ENCODE results near the gene RPS6KC1.
"Not testable (repeated sequence)": the region's sequence is repeated elsewhere in the genome, so short reads cannot be mapped to it uniquely, and the experiment has no call there.

Gene RPS6KC1

GRCh38 chr1:213281640-213282301 is 230.7 kb downstream of the RPS6KC1 start:
- DNase-seq (ENCODE audit: low read depth, low spot score) = no peak

GRCh38 chr1:213284626-213285025 is 233.6 kb downstream of the RPS6KC1 start:
- DNase-seq (ENCODE audit: low read depth, low spot score) = no peak

- DNase-seq (ENCODE audit: low read depth, low spot score) = no peak
These were observed 235.2 kb downstream of the RPS6KC1 start for GRCh38 chr1:213286235-213286634.

GRCh38 chr1:213287987-213288386 is 236.9 kb downstream of the RPS6KC1 start:
- DNase-seq (ENCODE audit: low read depth, low spot score) = no peak

- no peak for DNase-seq (ENCODE audit: low read depth, low spot score)
These were observed 240.5 kb downstream of the RPS6KC1 start for GRCh38 chr1:213291526-213291925.

- no peak for DNase-seq (ENCODE audit: low read depth, low spot score)
These were observed 241.6 kb downstream of the RPS6KC1 start for GRCh38 chr1:213292614-213293013.

GRCh38 chr1:213295860-213296259 is 244.8 kb downstream of the RPS6KC1 start:
- no peak for DNase-seq (ENCODE audit: low read depth, low spot score)

GRCh38 chr1:213296558-213296957 is 245.5 kb downstream of the RPS6KC1 start:
- no peak for DNase-seq (ENCODE audit: low read depth, low spot score)

GRCh38 chr1:213297021-213297420 is 246.0 kb downstream of the RPS6KC1 start:
- no peak for DNase-seq (ENCODE audit: low read depth, low spot score)

GRCh38 chr1:213300433-213300832 is 249.4 kb downstream of the RPS6KC1 start:
- DNase-seq (ENCODE audit: low read depth, low spot score) = no peak

- DNase-seq (ENCODE audit: low read depth, low spot score) = not testable (repeated sequence)
These were observed 250.5 kb downstream of the RPS6KC1 start for GRCh38 chr1:213301524-213301923.

- DNase-seq (ENCODE audit: low read depth, low spot score) = no peak
These were observed 252.2 kb downstream of the RPS6KC1 start for GRCh38 chr1:213303286-213303685.

GRCh38 chr1:213315571-213315970 is 264.5 kb downstream of the RPS6KC1 start:
- no peak for DNase-seq (ENCODE audit: low read depth, low spot score)

GRCh38 chr1:213318458-213318857 is 267.4 kb downstream of the RPS6KC1 start:
- DNase-seq (ENCODE audit: low read depth, low spot score) = not testable (repeated sequence)

- no peak for DNase-seq (ENCODE audit: low read depth, low spot score)
These were observed 269.3 kb downstream of the RPS6KC1 start for GRCh38 chr1:213320191-213320870.
